Spleen (tissue), 7 donors: ENCODE measurements around the gene PCED1B.

Source experiments
- POLR2AphosphoS5 ChIP-seq, 3 donors: sonication (generic); formaldehyde crosslinking; IDR thresholded peaks; one replicate each; pipeline ENCODE4 v1.5.1; 2017; ENCODE audit warnings: antibody characterized with exemption in 3 of 3
- TF ChIP-seq, protein P1 (sequence below), 11 experiments: fragments of 200-600 bp in 7 of 11; fragments of 450-650 bp in 4 of 11; sonication (generic) in 4 of 11; IDR thresholded peaks in 8 of 11; conservative IDR thresholded peaks in 3 of 11; 1 replicate in 7 of 11; 2 replicates in 4 of 11; pipeline versions ENCODE4 v1.4.0 to v1.8.0; 2016 to 2021; ENCODE audit warnings: antibody characterized with exemption in 11 of 11, inconsistent platforms in 4 of 11, mild to moderate bottlenecking in 1 of 11
- donor health status: DM: no; HTN: no; CAD: no; lungs with moderate emphysema.
- donor health status: DM: no; HTN: no; CAD: no.
- donor health status: DM: no; HTN: no; CAD: no.

DNA sequence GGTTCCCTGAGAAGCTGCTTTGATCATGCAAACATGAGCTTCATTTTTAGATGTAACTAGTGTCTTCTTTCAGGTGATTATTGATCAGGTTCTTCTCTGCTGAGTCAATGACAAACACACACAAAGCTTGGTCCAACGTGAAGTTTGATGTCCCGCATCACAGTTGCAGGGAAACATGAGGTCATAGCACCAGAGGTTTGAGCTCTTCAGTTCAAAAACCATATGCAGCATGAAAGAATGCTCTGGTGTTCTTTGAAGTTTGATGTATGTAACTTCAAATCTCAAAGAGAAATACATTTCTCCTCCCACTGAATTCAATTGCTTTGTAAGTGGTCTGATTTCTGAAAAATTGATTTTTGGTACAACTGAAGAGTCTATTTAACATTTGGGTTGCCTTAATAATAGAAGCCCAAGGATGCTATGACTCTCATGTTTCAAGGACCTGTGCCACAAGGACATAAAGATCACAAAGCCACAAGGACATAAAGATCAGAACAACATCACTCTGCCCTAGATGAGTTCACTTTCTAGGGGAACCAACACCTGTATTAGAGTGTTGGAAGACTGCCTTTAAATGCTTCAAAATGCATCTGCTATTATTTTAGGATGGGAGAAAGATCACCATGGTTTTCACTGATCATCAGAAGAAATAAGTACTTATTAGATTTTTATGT lies 31.4 kb downstream of the PCED1B start:
- TF ChIP-seq POLR2AphosphoS5 (IDR thresholded peaks at IDR 0.05): no peak
- TF ChIP-seq, protein P1, sequence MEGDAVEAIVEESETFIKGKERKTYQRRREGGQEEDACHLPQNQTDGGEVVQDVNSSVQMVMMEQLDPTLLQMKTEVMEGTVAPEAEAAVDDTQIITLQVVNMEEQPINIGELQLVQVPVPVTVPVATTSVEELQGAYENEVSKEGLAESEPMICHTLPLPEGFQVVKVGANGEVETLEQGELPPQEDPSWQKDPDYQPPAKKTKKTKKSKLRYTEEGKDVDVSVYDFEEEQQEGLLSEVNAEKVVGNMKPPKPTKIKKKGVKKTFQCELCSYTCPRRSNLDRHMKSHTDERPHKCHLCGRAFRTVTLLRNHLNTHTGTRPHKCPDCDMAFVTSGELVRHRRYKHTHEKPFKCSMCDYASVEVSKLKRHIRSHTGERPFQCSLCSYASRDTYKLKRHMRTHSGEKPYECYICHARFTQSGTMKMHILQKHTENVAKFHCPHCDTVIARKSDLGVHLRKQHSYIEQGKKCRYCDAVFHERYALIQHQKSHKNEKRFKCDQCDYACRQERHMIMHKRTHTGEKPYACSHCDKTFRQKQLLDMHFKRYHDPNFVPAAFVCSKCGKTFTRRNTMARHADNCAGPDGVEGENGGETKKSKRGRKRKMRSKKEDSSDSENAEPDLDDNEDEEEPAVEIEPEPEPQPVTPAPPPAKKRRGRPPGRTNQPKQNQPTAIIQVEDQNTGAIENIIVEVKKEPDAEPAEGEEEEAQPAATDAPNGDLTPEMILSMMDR (IDR thresholded peaks at IDR 0.05 in 8 of 11, conservative IDR thresholded peaks at IDR 0.05 in 3 of 11): no peak
